Activated CD4-positive, CD25-positive, alpha-beta regulatory T cell treated with anti-CD3 and anti-CD28 coated beads, Interleukin-2, amount 50 U/mL, for 24 hours (primary cell): ENCODE results near the gene KIZ.

Experiments used
- ATAC-seq, 2 donors: fragments of 150-1000 bp; cut with Tn5 transposase; one replicate each; pipeline ENCODE4 v1.10.0; 2021; ENCODE audit warnings: mild to moderate bottlenecking in 1 of 2, moderate library complexity in 1 of 2

KIZ gene

GRCh38 chr20:21179757-21180156 is 53.9 kb downstream of the KIZ start:
- no peak for ATAC-seq

DNA sequence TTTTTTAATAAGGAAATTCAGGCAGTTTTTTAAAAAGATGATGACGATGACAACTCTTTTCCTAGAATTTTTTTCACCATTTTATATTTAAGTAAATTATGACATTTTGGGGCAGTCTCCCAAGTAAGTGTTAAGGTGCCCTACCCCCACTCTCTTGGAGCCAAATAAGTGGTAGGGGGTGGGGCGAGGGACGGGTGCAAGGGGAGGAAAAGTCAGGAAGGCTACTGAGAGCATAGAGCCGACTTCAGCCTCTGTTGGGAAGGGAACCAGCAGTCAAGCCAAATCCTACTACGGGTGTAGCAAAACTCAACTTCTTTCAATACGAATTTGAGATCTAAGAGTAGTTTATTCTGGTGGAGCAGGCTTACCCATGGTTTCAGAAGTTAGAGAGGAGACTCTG is 54.4 kb downstream of the KIZ start:
- ATAC-seq, result no peak

DNA sequence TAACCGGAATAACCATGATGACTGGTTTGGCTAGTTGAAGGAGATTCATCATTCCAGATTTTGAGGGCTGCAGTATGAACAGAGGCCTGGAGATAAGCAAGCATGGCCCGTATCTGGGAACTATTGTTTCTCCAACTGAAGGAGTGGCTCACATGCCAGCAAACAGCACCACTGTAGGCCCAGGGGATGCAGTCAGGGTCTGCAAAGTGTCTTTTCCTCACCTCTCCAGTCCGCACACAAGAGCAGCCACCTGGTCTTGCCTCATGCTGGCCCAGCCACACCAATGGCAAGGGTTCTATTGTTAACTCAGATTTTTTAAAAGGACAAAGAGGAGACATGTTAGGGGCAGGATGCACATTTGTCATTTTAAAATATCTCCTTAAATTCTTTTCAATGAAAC is 55.1 kb downstream of the KIZ start:
- no peak for ATAC-seq

- ATAC-seq, result no peak
Observed at GRCh38 chr20:21182832-21183563, 57.1 kb downstream of the KIZ start.

DNA sequence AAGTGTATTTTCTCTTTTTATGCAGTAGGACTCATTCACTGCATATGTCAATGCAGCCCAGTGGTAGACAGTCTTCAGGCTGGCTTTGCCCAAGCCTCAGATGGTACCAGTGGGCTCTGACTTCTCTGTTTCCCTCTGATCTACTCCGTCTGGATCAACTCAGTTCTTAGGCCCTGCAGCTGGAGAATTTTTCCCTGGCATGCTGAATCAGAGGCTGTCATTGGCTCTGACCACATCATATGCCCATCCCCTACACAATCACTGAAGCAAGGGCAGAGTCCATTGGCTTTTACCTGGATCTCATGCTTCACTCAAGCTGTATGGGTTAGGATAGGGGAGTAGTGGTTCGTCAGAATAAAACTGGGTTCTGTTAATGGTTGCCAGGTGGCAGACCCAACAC is 57.8 kb downstream of the KIZ start:
- ATAC-seq, result no peak

DNA sequence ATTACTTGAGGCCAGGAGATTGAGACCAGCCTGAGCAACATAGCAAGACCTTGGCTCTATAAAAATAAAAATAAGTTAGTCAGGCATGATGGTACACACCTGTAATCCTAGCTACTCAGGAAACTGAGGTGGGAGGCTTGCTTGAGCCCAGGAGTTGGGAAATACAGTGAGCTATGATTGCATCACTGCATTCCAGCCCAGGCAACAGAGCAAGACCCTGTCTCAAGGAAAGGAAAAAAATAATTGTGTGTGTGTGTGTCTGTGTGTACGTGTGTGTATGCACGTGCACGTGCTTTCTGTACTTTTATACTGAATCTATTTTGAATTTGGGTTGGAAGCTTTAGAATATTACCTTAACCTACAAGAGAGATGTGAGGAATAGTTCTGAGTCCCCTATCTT is 58.9 kb downstream of the KIZ start:
- ATAC-seq, result no peak

DNA sequence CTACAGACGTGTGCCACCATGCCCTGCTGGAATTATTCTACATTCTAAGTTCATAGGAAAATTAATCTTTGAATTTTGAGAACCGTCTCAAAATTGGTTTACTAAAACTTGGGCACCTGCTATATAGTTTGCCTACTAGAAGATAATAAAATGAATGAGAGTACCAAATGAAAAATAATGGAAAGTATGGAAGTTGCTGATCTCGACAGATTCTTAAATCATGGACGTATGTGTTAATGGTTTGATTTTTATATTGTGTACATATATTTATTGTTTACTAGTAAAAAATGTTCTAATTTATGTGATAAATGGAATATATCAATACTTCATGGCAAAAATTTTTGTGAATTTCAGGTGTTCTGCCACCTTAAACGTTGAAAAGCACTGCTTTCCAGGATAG is 60.0 kb downstream of the KIZ start:
- ATAC-seq, result no peak

DNA sequence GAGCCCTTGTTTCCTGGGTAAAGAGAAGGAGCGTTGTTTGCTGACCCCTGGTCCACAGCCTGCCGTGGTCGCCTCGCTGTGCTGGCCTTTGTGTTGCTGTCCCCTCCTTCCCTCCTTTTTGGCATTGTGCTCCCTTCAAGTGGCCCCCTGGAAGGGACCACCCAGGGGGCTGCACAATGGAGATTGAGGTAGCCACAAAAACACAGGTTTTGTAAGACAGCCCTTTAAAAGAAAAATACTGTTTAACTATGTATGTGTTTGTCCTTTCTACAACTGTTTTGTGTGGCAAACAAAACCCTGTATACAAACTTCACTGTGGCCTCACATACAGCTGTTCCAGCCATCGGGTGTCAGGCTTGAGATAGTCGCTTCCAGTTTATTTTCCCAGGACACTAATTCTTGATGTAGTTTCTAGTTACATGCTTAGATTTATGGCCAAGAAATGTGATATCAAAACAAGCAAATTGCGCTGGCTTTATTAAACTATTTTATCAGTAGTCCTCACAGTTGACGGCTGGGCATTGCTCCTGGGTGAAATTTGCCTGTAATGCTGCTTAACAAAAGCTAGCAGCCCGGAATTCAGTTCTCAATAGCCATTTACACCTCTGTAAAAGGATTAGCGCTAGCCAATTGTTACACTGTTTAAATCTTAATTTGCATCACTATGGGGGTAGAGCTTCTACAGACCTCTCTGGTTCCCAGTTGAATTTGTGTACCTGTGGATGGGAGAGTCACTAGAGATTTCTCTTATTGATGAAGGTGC is 64.1 kb downstream of the KIZ start:
- no peak for ATAC-seq

GRCh38 chr20:21190869-21191268 is 65.0 kb downstream of the KIZ start:
- ATAC-seq, result no peak

GRCh38 chr20:21191839-21192238 is 66.0 kb downstream of the KIZ start:
- ATAC-seq, result no peak

GRCh38 chr20:21202259-21202658 is 76.4 kb downstream of the KIZ start:
- no peak for ATAC-seq

DNA sequence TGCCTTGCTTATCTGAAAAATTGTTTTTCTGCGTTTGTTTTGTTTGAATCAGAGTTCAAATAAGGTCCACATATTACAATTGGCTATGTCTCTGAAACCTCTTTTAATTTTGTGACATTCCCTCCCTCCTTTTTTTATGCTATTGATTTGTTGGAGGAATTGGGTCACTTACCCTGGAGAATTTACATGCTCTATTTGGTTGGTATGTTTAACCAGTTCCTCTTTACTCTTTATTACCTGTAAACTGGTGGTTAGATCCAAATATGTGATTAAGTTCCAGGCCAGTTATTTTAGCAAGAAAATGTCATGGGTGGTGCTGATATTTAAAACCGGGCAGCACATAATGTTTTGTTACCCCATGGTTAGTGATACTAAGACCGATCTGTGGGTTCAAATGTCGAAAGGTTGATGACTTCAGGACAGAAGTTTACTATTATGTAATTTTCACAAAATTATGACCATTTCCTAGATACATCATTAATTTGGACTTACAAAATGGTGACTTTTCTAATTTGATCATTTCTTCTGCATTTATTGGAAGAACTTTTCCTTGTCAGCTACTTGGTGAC is 77.3 kb downstream of the KIZ start:
- ATAC-seq, result no peak

- no peak for ATAC-seq
Observed at GRCh38 chr20:21206584-21206983, 80.7 kb downstream of the KIZ start.

- no peak for ATAC-seq
Observed at GRCh38 chr20:21208999-21209398, 83.1 kb downstream of the KIZ start.

DNA sequence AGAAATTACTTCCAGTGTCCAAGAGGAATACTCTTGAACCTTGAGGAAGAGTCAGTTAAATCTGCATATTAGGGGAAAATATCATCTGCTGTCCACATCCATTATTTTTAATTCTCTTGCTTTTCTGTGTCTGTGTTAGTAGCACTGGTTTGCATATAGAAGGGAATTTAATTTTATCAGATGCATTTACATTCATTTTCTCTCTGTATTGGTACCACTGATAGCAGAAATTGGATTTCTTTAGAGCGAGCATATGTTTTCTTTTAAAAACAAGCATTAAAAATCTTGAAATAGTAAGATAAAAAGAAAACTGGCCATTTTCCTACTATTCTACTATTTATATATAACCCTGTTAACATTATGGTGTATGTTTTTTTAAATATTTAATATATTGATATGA is 83.8 kb downstream of the KIZ start:
- no peak for ATAC-seq

GRCh38 chr20:21213691-21214090 is 87.8 kb downstream of the KIZ start:
- ATAC-seq, result no peak

DNA sequence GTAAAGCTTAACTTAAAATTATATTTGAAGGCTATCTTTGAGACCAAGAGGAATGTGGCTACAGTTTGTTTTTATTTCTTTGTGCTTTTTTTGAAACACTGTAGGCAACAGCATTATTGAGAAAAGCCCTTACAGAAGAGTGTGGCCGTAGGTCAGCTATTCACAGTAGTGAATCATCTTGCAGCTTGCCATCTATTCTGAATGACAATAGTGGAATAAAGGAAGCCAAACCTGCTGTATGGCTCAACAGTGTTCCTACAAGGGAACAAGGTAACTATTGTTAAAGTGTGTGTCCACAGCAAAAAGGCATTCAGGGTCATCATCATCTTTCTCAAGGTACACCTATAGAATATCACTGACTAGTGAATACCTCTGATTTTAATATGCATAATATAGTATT is 88.5 kb downstream of the KIZ start:
- ATAC-seq, result no peak

DNA sequence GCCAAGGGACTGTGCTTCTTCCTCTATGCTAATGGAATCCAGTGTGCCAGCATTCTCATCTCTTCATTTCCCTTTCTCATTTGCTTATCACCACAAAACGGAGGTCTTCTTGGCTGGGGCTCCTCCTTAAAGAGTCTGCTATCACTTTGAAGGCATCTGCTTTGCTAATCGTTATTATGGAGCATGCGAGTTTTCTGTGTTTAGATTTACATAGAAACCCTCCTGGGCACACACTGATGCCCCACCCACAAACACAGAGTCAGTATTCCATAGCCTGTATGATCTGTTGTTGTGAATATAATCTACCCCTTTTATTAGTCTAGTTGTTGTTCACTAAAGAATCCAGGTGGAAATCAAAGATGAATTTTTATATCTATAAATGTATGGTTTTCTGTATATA is 93.8 kb downstream of the KIZ start:
- no peak for ATAC-seq

DNA sequence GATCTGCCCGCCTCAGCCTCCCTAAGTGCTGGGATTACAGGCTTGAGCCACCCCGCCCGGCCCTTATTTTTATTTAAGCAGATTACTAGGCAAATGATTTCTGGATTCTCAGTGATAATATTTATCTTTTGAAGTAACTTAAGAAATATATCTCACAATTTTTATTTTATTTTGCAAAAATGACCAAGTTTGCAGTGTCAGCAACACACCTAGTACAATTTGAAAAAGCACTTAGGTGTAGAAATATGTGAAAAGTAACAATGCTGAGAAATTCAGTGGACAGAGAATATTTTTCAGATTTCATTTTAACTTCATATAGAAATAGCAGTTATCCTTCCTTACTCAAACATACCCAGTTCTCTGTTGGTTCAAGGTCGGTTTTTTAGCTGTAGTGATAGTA is 98.3 kb downstream of the KIZ start:
- ATAC-seq, result no peak

- ATAC-seq, result no peak
Observed at GRCh38 chr20:21225215-21225947, 99.5 kb downstream of the KIZ start.

DNA sequence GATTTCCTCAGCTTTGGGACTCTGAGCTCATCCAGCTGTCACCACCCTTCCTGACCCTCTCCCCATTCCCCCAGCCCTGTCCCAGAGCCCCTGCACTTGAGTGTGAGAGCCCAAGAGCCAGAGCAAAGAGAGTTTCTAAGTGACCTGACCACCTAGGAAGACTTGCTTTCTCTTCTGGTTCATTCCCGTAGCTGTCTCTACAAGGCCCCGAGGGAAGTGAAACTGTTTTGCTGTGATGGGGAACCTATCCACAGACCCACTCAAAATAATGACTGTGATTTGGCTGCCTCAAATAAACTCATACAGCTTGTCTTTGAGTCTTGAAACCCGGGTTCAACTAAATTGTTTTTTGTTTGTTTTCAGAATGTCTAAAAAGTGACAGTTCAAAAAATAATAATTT is 102.6 kb downstream of the KIZ start:
- no peak for ATAC-seq

- no peak for ATAC-seq
Observed at GRCh38 chr20:21229163-21229562, 103.3 kb downstream of the KIZ start.

GRCh38 chr20:21230220-21230619 is 104.3 kb downstream of the KIZ start:
- no peak for ATAC-seq

- no peak for ATAC-seq
Observed at GRCh38 chr20:21230686-21231085, 104.8 kb downstream of the KIZ start.
